GM12801 (cell line): ENCODE measurements around the gene DNAJB12.

Experiments used
- TF ChIP-seq, protein P1 (sequence below): IDR thresholded peaks from one replicate; pipeline ENCODE4 v1.5.1; 2011; ENCODE audit warnings: control low read depth; ENCODE audit not compliant: insufficient read length; ENCODE audit errors: extremely low read depth

DNAJB12 gene

DNA sequence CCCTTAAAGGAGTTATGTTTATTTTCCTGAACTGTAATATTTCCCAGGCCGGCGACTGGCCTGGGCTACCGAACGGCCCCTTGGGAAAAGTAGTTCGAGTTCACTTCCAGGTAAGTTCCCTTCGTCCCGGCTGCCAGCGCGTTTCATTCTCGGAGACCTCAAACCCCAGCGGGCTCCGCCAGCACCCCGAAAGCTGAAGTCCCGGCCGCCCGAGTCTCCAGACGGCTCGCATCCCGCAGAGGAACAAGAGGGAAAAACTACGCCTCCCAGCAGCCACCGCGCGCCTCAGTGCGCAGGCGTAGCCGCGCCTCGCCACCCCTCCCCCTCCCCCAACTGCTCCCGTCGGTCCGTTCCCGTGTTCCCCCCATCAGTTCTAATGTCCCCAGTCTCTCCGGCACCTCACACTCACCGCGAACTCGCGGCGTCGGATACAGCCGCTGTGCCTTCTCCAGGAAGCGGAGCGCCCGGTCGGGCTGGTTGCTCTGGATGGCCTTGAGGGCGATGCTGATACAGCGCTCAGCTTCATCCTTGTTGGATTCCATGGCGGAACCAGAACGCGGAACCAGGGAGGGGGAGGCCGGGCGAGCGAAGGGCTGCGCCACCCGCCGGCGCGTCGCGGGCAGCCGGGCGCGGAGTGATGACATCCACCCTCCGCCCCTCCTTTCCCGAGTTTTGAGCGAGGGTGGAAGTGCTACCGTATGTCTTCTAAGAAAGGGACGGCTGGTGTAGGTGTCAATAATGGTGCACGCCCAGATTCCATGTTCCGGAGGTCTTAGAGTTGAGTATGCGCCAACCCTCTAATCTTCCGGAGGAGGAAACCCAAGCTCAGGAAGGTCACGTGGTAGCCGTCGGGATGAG is at the start of gene DNAJB12:
TSS of gene DNAJB12 (minus strand) at position 564 of the 858 bp plus-strand sequence. CDS start at position 542, 22 bp downstream.
- TF ChIP-seq, protein P1, sequence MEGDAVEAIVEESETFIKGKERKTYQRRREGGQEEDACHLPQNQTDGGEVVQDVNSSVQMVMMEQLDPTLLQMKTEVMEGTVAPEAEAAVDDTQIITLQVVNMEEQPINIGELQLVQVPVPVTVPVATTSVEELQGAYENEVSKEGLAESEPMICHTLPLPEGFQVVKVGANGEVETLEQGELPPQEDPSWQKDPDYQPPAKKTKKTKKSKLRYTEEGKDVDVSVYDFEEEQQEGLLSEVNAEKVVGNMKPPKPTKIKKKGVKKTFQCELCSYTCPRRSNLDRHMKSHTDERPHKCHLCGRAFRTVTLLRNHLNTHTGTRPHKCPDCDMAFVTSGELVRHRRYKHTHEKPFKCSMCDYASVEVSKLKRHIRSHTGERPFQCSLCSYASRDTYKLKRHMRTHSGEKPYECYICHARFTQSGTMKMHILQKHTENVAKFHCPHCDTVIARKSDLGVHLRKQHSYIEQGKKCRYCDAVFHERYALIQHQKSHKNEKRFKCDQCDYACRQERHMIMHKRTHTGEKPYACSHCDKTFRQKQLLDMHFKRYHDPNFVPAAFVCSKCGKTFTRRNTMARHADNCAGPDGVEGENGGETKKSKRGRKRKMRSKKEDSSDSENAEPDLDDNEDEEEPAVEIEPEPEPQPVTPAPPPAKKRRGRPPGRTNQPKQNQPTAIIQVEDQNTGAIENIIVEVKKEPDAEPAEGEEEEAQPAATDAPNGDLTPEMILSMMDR, result no peak

DNA sequence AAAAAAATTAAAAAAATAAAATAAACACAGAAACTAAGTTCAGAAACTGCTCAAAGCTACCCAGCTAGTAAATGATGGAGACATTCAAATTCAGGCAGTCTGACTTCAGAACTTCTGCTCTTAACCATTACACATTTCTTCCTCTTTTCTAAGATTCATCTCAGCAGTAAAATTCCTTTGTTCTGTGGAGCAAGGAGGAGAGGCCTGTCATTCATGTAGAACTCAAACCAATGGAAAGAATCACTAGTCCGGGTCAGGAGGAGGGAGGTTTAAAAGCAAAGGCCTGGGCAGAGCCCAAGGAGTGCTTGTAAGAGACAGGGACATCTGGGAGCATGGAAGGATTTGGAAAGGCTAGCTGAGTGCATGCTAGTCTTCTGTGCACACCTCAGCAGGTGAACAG is 37.9 kb upstream of the DNAJB12 start:
- TF ChIP-seq, protein P1, result no peak

DNA sequence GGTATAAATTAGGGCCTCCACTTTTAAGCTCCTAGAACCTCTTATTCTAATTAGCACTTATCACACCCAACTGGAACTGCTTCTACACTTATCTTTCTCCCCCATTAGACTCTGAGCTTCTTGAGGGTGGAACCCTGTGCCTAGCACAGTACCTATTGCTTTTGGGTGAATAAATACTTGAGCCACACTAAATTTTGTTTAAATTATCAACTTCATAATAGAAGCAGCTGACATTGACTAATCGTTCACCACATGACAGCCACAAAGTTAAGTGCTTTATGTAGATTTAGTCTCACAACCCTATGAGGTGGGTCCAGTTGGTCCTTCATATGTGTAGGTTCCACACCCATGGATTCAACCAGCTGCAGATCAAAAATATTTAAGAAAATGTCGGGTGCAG is 36.0 kb upstream of the DNAJB12 start:
- TF ChIP-seq, protein P1, result no peak

DNA sequence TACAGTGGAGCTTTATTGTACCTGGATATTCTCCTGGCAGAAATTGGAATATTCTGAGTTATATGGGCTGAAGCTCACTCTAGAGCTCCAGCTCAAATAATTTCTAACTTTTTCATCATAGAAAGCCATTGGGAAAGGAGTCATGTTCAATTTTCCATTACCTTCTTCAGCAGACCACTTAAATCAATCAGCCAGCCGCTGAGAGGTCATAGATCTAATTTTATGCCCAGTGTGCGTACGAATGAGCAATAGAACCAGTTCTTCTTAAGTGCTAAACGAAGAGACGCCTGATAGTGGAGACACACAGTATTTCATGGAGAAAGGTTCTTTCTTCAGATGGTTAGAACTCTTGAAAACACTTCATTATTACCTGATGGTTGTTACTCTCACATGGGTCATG is 35.0 kb upstream of the DNAJB12 start:
- TF ChIP-seq, protein P1, result no peak

DNA sequence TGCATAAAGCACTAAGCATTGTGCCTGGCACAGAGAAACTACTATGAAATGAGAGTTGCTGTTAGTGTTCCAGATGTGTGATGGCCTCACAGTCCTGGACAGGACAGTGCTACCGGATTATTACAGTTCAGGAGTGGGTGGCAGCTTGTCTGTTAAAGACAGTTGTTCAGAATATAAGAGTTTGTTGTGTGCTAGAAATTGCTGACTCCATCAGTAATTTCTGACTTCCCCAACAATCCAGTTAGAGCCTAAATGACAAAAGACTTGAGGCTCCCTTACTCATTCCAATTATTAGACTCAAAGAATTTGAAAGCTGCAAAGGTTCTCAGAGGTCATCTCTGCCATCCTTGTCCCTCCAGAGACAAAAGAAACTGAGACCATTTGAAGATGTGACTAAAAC is 34.3 kb upstream of the DNAJB12 start:
- TF ChIP-seq, protein P1, result no peak

DNA sequence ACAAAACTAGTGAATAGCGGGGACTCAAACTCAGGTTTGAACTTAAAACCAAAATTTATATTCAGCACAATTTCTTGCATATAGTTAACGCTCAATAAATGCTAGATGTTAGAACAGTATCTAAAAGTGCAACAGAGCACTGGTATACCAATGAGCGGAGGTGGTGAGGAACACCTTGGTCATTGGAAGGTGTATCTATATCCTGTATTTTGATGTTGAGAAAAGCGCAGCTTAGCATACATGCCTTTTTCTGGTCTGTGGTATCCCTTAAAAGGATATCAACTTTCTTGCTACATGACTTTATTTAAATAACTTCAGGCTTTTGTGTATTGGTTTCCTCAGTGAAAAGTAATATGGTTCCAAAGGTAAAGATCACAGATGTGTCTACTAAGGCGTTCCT is 33.3 kb upstream of the DNAJB12 start:
- TF ChIP-seq, protein P1, result no peak

DNA sequence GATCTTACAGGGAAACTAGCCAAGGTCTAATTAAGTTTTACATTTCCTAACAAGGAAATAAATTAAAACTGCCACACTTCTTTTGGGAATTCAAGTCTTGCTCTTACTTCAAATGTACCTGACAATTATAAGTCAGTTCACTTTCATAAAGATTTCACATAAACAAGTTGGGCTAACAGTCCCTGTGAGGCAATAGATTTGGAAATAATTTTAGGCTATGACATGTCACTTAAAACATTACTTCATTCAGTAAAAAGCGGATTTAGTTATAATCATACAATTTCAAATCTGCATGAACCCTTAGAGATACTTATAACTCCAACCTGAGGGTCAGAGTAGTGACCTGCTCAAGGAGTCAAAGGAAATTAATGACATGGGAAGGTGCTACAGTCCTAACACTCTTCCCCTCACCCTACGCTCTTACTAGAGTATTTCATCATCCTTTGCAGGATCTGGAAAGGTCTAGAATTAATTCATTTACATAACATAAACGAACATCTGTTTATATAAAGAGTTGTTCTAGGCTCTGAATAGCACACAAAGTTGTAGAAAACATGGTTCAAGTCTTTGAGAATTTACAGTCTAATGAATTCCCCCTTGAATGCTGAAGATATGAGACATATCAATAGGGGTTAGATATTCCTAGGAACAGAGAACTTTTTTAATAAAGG is 32.3 kb upstream of the DNAJB12 start:
- TF ChIP-seq, protein P1, result no peak
